Stomach (tissue), 9 donors: ENCODE results near the gene RBM38. TPM values are rescaled to one million over a fixed set of nuclear protein-coding genes. Genes with fewer than 3 reads are reported as not detected.

Source experiments
- DNase-seq, 2 donors: peaks; one replicate each; pipeline versions ENCODE4 v3.0.0 to v3.0.0-alpha.2; 2013 to 2019
- H3K27ac ChIP-seq, 5 donors: fragments of 200-600 bp in 4 of 5; sonication (generic) in 4 of 5; one replicate each; pipeline ENCODE4 v1.5.1; 2013 to 2019; ENCODE audit warnings: mild to moderate bottlenecking in 1 of 5, moderate library complexity in 1 of 5
- H3K27me3 ChIP-seq, 3 donors: fragments of 200-600 bp; sonication (generic); one replicate each; pipeline ENCODE4 v1.5.1; 2017 to 2019; ENCODE audit warnings: mixed run types in 1 of 3
- H3K36me3 ChIP-seq, 4 donors: fragments of 200-600 bp; sonication (generic); 1 replicate in 3 of 4; 2 replicates in 1 of 4; pipeline ENCODE4 v1.5.1; 2016 to 2019
- H3K4me1 ChIP-seq, 4 donors: fragments of 200-600 bp; sonication (generic); one replicate each; pipeline ENCODE4 v1.5.1; 2016 to 2019
- H3K4me3 ChIP-seq, 4 donors: fragments of 200-600 bp; sonication (generic) in 3 of 4; one replicate each; pipeline ENCODE4 v1.5.1; 2016 to 2019; ENCODE audit warnings: mild to moderate bottlenecking in 1 of 4
- H3K9me3 ChIP-seq, 4 donors: fragments of 200-600 bp; sonication (generic); one replicate each; pipeline ENCODE4 v1.5.1; 2016 to 2019
- CTCF ChIP-seq, 7 experiments: fragments of 450-650 bp in 4 of 7; fragments of 200-600 bp in 3 of 7; sonication (generic) in 3 of 7; IDR thresholded peaks; one replicate each; pipeline ENCODE4 v1.5.1; 2016 to 2019; ENCODE audit warnings: antibody characterized with exemption in 7 of 7, control low read depth in 2 of 7, mild to moderate bottlenecking in 1 of 7
- EP300 ChIP-seq: sonication (generic); formaldehyde crosslinking; IDR thresholded peaks from one replicate; pipeline ENCODE4 v1.6.1; 2017; ENCODE audit warnings: antibody characterized with exemption
- POLR2A ChIP-seq, 4 donors: fragments of 450-650 bp; IDR thresholded peaks; one replicate each; pipeline ENCODE4 v1.6.1; 2016; ENCODE audit warnings: antibody characterized with exemption in 4 of 4, control low read depth in 2 of 4, mild to moderate bottlenecking in 1 of 4, moderate library complexity in 1 of 4
- POLR2AphosphoS5 ChIP-seq, 3 donors: sonication (generic); formaldehyde crosslinking; IDR thresholded peaks; one replicate each; pipeline ENCODE4 v1.6.1; 2016; ENCODE audit warnings: antibody characterized with exemption in 3 of 3
- WGBS, 5 donors: extraction: QIAGEN DNeasy Blood & Tissue Kit in 3 of 5; methylation state at CpG; one replicate each; pipeline versions ENCODE4 v1.1.5 to v1.1.7; 2013 to 2018; 5-methylcytosine and 5-hydroxymethylcytosine counted together
- intact Hi-C: fragments of 100-400 bp; cut with DNase I; formaldehyde crosslinking; loops from one replicate; pipeline ENCODE4 v1.15.1; 2023; ENCODE audit warnings: low total_unique reads
- polyA plus RNA-seq, 3 donors: library from polyadenylated mRNA; stranded (reverse); fragments of 200-250 nt; gene quantifications; one replicate each; pipeline ENCODE4 v1.2.3, GENCODE V29; 2013
- total RNA-seq, 5 donors: library from RNA; depleted of rRNA; stranded (reverse); fragments of >200 nt; gene quantifications; one replicate each; pipeline versions ENCODE4 v1.1.0 to v1.2.3, GENCODE V29; 2014 to 2016
- donor health status: healthy with polysubstance abuse.
- donor health status: Bipolar disorder and iron deficiency.
- donor health status: healthy.

Gene RBM38
- total and polyA plus RNA-seq, 8 donors: 5.3 to 37.8 (median 16.4) TPM

- Histone ChIP-seq H3K4me1 (peaks cover 0 to 29% (median 18%) of the 10 kb centered on the region in 4 donors), H3K27ac (peak overlapping the region in 2 of 5 donors; percentile 22 to 74), H3K27me3 (no peaks in the 10 kb centered on the region), H3K9me3 (no peaks in the 10 kb centered on the region), H3K4me3 (no peak overlapping the region), H3K36me3 (no peaks in the 10 kb centered on the region)
- peak in 1 of 2 donors; percentile 78 for DNase-seq
- WGBS, 5 donors: 39 to 58% (median 53%) methylated on average over 7 of the region's 7 CpGs
- intact Hi-C loops: no loop called here
- peak in 2 of 3 donors; percentile 6 to 48 for TF ChIP-seq POLR2AphosphoS5 (IDR thresholded peaks at IDR 0.05)
- TF ChIP-seq EP300: no peak
- TF ChIP-seq CTCF (IDR thresholded peaks at IDR 0.05): no peak
- TF ChIP-seq POLR2A (IDR thresholded peaks at IDR 0.05): no peak
Observed at GRCh38 chr20:57458400-57459160, 67.4 kb downstream of the RBM38 start.

Other genes starting within 250 kb of the RBM38 start
- gene BMP7, start 124.8 kb upstream of the RBM38 start, total RNA-seq: 10 to 100 TPM in 1 of 5 donors, 1 to 10 TPM in 2, under 1 TPM in 2; under 0.01 to 11.0 (median 1.8) TPM
- gene BMP7, start 124.8 kb upstream of the RBM38 start, polyA plus RNA-seq: 10 to 100 TPM in 1 of 3 donors, 1 to 10 TPM in 1, under 1 TPM in 1; 0.44 to 10.9 (median 3.1) TPM
- not detected for gene SPO11, start 61.6 kb upstream of the RBM38 start, total RNA-seq
- not detected for gene SPO11, start 61.6 kb upstream of the RBM38 start, polyA plus RNA-seq
- gene RAE1, start 40.1 kb upstream of the RBM38 start, total RNA-seq: 10 to 100 TPM in 4 of 5 donors, 1 to 10 TPM in 1; 6.4 to 65.6 (median 16.7) TPM
- gene RAE1, start 40.1 kb upstream of the RBM38 start, polyA plus RNA-seq: 10 to 100 TPM; 11.3 to 14.2 (median 12.1) TPM
- gene CTCFL, start 133.7 kb downstream of the RBM38 start, total RNA-seq: not detected
- not detected for gene CTCFL, start 133.7 kb downstream of the RBM38 start, polyA plus RNA-seq
- 100 to 1,000 TPM in 1 of 5 donors, 10 to 100 TPM in 2, under 1 TPM in 2; 0.43 to 311 (median 10.5) TPM for gene PCK1, start 169.7 kb downstream of the RBM38 start, total RNA-seq
- under 1 TPM; 0.12 to 0.76 (median 0.43) TPM for gene PCK1, start 169.7 kb downstream of the RBM38 start, polyA plus RNA-seq
- gene ZBP1, start 229.0 kb downstream of the RBM38 start, total RNA-seq: not detected
- under 1 TPM in 2 of 3 donors, not detected in 1; 0.37 to 0.60 TPM for gene ZBP1, start 229.0 kb downstream of the RBM38 start, polyA plus RNA-seq